ENCODE results near the gene CCDC51. TPM values are rescaled to one million over a fixed set of nuclear protein-coding genes. Genes with fewer than 3 reads are reported as not detected.

CCDC51 gene
- total and polyA plus RNA-seq, 2 experiments from 2014 or later, result 20.8 to 24.1 TPM

DNA sequence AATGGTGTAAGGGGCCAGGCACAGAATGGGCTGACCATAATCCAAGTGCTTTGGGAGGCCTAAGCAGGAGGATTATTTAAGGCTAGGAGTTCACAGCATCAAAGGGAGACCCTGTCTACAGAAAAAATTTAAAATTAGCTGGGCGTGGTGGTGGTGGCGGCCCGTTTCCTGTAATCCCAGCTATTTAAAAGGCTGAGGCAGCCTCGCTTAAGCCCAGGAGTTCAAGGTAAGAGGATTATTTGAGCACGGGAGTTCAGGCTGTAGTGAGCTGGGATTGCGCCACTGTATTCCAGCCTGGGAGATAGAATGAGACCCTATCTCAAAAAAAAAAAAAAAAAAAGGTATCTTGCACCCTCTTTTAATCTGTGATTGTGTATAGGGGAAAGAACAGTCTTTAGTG lies 2.0 kb upstream of the CCDC51 start (continued):
- TF ChIP-seq NANOG (IDR thresholded peaks at IDR 0.05; ENCODE audit: borderline replicate concordance), result no peak
- no peak for TF ChIP-seq STAT1 (IDR thresholded peaks at IDR 0.05; ENCODE audit: unreplicated experiment)
- TF ChIP-seq, protein P1, sequence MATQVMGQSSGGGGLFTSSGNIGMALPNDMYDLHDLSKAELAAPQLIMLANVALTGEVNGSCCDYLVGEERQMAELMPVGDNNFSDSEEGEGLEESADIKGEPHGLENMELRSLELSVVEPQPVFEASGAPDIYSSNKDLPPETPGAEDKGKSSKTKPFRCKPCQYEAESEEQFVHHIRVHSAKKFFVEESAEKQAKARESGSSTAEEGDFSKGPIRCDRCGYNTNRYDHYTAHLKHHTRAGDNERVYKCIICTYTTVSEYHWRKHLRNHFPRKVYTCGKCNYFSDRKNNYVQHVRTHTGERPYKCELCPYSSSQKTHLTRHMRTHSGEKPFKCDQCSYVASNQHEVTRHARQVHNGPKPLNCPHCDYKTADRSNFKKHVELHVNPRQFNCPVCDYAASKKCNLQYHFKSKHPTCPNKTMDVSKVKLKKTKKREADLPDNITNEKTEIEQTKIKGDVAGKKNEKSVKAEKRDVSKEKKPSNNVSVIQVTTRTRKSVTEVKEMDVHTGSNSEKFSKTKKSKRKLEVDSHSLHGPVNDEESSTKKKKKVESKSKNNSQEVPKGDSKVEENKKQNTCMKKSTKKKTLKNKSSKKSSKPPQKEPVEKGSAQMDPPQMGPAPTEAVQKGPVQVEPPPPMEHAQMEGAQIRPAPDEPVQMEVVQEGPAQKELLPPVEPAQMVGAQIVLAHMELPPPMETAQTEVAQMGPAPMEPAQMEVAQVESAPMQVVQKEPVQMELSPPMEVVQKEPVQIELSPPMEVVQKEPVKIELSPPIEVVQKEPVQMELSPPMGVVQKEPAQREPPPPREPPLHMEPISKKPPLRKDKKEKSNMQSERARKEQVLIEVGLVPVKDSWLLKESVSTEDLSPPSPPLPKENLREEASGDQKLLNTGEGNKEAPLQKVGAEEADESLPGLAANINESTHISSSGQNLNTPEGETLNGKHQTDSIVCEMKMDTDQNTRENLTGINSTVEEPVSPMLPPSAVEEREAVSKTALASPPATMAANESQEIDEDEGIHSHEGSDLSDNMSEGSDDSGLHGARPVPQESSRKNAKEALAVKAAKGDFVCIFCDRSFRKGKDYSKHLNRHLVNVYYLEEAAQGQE (IDR thresholded peaks at IDR 0.05; ENCODE audit: unreplicated experiment), result no peak
- no peak for TF ChIP-seq CREB1 (CRISPR knock-in tag; IDR thresholded peaks at IDR 0.05; ENCODE audit: low read depth)
- TF ChIP-seq, protein P2, sequence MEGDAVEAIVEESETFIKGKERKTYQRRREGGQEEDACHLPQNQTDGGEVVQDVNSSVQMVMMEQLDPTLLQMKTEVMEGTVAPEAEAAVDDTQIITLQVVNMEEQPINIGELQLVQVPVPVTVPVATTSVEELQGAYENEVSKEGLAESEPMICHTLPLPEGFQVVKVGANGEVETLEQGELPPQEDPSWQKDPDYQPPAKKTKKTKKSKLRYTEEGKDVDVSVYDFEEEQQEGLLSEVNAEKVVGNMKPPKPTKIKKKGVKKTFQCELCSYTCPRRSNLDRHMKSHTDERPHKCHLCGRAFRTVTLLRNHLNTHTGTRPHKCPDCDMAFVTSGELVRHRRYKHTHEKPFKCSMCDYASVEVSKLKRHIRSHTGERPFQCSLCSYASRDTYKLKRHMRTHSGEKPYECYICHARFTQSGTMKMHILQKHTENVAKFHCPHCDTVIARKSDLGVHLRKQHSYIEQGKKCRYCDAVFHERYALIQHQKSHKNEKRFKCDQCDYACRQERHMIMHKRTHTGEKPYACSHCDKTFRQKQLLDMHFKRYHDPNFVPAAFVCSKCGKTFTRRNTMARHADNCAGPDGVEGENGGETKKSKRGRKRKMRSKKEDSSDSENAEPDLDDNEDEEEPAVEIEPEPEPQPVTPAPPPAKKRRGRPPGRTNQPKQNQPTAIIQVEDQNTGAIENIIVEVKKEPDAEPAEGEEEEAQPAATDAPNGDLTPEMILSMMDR (conservative IDR thresholded peaks at IDR 0.05; ENCODE audit: low read depth in 2 of 2), result no peak

DNA sequence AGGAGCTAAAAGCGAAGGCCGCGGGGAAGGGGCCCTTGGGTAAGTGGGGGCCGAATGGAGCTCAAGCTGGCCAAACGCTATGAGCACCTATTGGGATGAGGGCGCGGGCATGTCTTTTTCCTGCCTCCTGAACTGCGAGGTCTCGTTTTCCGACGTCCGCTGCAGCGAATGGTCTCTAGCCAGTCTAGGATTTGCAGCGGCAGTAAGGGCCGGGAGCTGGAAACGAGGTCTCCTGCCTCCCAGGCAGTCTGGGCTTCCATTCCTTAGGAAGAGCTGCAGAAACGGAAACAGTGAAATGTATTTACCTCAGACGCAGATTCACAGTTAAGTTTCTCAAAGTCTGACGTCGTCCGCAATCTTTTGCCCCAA lies 655 bp upstream of the CCDC51 start:
- Mint-ChIP-seq H3K4me3 (peak overlapping the region; percentile 93), H3K27me3 (ENCODE audit: insufficient read depth, low read depth, poor library complexity) (peaks cover 6% of the 10 kb centered on the region), H3K9me3 (no peaks in the 10 kb centered on the region), H3K36me3 (ENCODE audit: low read depth) (peaks cover 43% of the 10 kb centered on the region), H3K27ac (peak overlapping the region; percentile 97), H3K4me1 (peaks cover 13% of the 10 kb centered on the region)
- Histone ChIP-seq H3F3A (replicated peaks; ENCODE audit: low read depth) (peaks cover 46% of the 10 kb centered on the region), H3K4me3 (peak overlapping the region; percentile 85), H4K20me1 (replicated peaks; ENCODE audit: insufficient read depth) (peaks cover 23% of the 10 kb centered on the region), H3K27me3 (ENCODE audit: insufficient read depth) (no peaks in the 10 kb centered on the region), H2AFZ (0 out of 2 replicates have a peak overlapping the region, but pooled peaks have one; percentile 5), H3K79me2 (replicated peaks; ENCODE audit: insufficient read depth) (peaks cover 48% of the 10 kb centered on the region), H3K4me2 (peak overlapping the region; percentile 92), H3K4me1 (ENCODE audit: insufficient read depth) (peaks cover 10% of the 10 kb centered on the region; the same call in 1 of the 2 replicates), H3K36me3 (ENCODE audit: insufficient read depth) (peaks cover 20% of the 10 kb centered on the region), H3K27ac (ENCODE audit: low read depth) (peak overlapping the region; percentile 76), H3K9me2 (ENCODE audit: insufficient read depth) (no peaks in the 10 kb centered on the region)
- TF ChIP-seq CREB1 (CRISPR knock-in tag; IDR thresholded peaks at IDR 0.05; ENCODE audit: low read depth), result no peak
- peak; percentile 1; the same call in 2 of the 3 replicates for ATAC-seq
- DNase-seq (ENCODE audit: low spot score), result peak; percentile 41

DNA sequence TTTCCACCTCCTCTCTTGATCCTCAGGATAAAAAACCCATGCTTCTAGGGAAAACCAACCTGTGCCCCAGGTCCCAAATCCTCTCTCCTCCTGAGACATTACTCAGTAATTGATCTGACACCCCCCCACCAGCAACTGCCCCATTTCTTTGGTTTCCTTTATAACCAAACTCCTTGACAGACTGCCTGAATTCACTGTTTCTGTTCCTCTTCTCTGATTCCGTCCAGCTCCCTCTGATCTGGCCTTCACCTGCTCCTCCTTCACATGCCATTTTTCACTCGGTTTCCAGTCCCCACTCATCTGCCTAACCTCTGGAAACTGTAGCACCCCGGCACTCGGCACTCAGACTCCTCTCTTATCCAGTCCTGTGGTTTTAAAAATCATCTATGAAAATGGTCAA lies 2.1 kb downstream of the CCDC51 start:
- Histone ChIP-seq H3F3A (replicated peaks; ENCODE audit: low read depth) (peaks cover 41% of the 10 kb centered on the region), H3K4me3 (no peak overlapping the region), H3K79me2 (replicated peaks; ENCODE audit: insufficient read depth) (peaks cover 51% of the 10 kb centered on the region), H2AFZ (no peak overlapping the region), H3K36me3 (ENCODE audit: insufficient read depth) (peaks cover 16% of the 10 kb centered on the region), H3K27me3 (ENCODE audit: insufficient read depth) (no peaks in the 10 kb centered on the region), H3K4me2 (no peak overlapping the region), H3K27ac (ENCODE audit: low read depth) (no peak overlapping the region), H3K9me2 (ENCODE audit: insufficient read depth) (no peaks in the 10 kb centered on the region), H3K4me1 (ENCODE audit: insufficient read depth) (peaks cover 9% of the 10 kb centered on the region; the same call in 1 of the 2 replicates), H4K20me1 (replicated peaks; ENCODE audit: insufficient read depth) (peaks cover 16% of the 10 kb centered on the region)
- Mint-ChIP-seq H3K4me3 (no peak overlapping the region; the same call in 2 of the 3 replicates), H3K4me1 (peaks cover 16% of the 10 kb centered on the region), H3K27me3 (ENCODE audit: insufficient read depth, low read depth, poor library complexity) (peaks cover 6% of the 10 kb centered on the region), H3K36me3 (ENCODE audit: low read depth) (peaks cover 42% of the 10 kb centered on the region), H3K9me3 (no peaks in the 10 kb centered on the region), H3K27ac (no peak overlapping the region)
- DNase-seq (ENCODE audit: low spot score) (no peak), ATAC-seq (no peak)
- TF ChIP-seq, protein P1 (IDR thresholded peaks at IDR 0.05; ENCODE audit: unreplicated experiment), result no peak
- TF ChIP-seq EZH2phosphoT487 (IDR thresholded peaks at IDR 0.05; ENCODE audit: unreplicated experiment) (no peak), ZNF331 (CRISPR knock-in tag; IDR thresholded peaks at IDR 0.05; ENCODE audit: low read depth) (no peak)
- TF ChIP-seq, protein P2 (conservative IDR thresholded peaks at IDR 0.05; ENCODE audit: low read depth in 2 of 2), result no peak

Data from GM23338 (cell line).